WTC11 (cell line): ENCODE data around the gene AIG1.

Experiments used
- CBFB ChIP-seq: sonication (generic); formaldehyde crosslinking; IDR thresholded peaks from 2 replicates; pipeline ENCODE4 v1.8.1; 2022; ENCODE audit warnings: mild to moderate bottlenecking, low read depth, missing genetic modification reagents
- IRF2 ChIP-seq: sonication (generic); formaldehyde crosslinking; IDR thresholded peaks from 2 replicates; pipeline ENCODE4 v1.8.0; 2022; ENCODE audit warnings: low read depth, missing genetic modification reagents, borderline replicate concordance
- NFYB ChIP-seq: sonication (generic); formaldehyde crosslinking; conservative IDR thresholded peaks from 2 replicates; pipeline ENCODE4 v1.8.0; 2022; ENCODE audit warnings: low read depth, missing genetic modification reagents
- NR2C2 ChIP-seq: sonication (generic); formaldehyde crosslinking; IDR thresholded peaks from 2 replicates; pipeline ENCODE4 v1.8.0; 2022; ENCODE audit warnings: mild to moderate bottlenecking, missing genetic modification reagents
- NR3C1 ChIP-seq: sonication (generic); formaldehyde crosslinking; conservative IDR thresholded peaks from 2 replicates; pipeline ENCODE4 v1.8.1; 2023; ENCODE audit warnings: low read depth, mild to moderate bottlenecking, missing genetic modification reagents
- PRDM15 ChIP-seq: sonication (generic); formaldehyde crosslinking; IDR thresholded peaks from 2 replicates; pipeline ENCODE4 v1.8.0; 2022; ENCODE audit warnings: missing genetic modification reagents
- SP1 ChIP-seq: sonication (generic); formaldehyde crosslinking; conservative IDR thresholded peaks from 2 replicates; pipeline ENCODE4 v1.8.1; 2022; ENCODE audit warnings: missing genetic modification reagents
- ZNF138 ChIP-seq: sonication (generic); formaldehyde crosslinking; conservative IDR thresholded peaks from 2 replicates; pipeline ENCODE4 v1.8.1; 2022; ENCODE audit warnings: mild to moderate bottlenecking, moderate library complexity, missing genetic modification reagents
- ZNF219 ChIP-seq: sonication (generic); formaldehyde crosslinking; IDR thresholded peaks from 2 replicates; pipeline ENCODE4 v1.8.0; 2023; ENCODE audit warnings: missing genetic modification reagents, mild to moderate bottlenecking, borderline replicate concordance
- ZNF396 ChIP-seq: fragments of 250-450 bp; sonication (Bioruptor Pico); IDR thresholded peaks from 2 replicates; pipeline ENCODE4 v1.8.0; 2021; ENCODE audit warnings: mild to moderate bottlenecking, moderate library complexity, borderline replicate concordance
- TF ChIP-seq, protein P1 (sequence below): fragments of 200-600 bp; IDR thresholded peaks from 2 replicates; pipeline ENCODE4 v1.8.0; 2022; ENCODE audit warnings: antibody characterized with exemption
- TF ChIP-seq, protein P2 (sequence below): sonication (generic); formaldehyde crosslinking; IDR thresholded peaks from 2 replicates; pipeline ENCODE4 v1.8.0; 2022; ENCODE audit warnings: mild to moderate bottlenecking, missing genetic modification reagents

DNA sequence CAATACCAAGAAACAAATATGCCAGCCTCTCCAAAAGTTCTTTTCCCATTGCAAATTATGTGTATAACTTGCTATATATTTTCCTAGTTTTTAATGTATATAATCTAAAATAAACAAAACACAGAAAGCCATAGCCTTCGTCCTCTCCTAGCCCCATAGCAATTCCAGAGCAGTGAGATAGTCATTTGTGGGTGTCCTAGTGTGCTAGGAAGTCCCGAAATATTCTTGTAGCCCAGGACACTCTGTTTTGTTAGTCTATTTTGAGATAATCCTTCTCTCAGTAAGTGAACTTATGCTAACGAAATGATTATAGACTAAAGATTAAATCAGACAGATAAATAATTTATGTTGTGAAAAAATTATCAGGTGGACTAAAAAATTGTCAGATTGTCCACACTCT, 90.7 kb downstream of the AIG1 start:
- no peak for TF ChIP-seq NR3C1 (CRISPR knock-in tag)
- TF ChIP-seq, protein P1, sequence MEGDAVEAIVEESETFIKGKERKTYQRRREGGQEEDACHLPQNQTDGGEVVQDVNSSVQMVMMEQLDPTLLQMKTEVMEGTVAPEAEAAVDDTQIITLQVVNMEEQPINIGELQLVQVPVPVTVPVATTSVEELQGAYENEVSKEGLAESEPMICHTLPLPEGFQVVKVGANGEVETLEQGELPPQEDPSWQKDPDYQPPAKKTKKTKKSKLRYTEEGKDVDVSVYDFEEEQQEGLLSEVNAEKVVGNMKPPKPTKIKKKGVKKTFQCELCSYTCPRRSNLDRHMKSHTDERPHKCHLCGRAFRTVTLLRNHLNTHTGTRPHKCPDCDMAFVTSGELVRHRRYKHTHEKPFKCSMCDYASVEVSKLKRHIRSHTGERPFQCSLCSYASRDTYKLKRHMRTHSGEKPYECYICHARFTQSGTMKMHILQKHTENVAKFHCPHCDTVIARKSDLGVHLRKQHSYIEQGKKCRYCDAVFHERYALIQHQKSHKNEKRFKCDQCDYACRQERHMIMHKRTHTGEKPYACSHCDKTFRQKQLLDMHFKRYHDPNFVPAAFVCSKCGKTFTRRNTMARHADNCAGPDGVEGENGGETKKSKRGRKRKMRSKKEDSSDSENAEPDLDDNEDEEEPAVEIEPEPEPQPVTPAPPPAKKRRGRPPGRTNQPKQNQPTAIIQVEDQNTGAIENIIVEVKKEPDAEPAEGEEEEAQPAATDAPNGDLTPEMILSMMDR, result no peak
- TF ChIP-seq SP1 (CRISPR knock-in tag), result no peak
- TF ChIP-seq ZNF219, result no peak
- TF ChIP-seq NR2C2 (CRISPR knock-in tag), result no peak
- no peak for TF ChIP-seq ZNF138 (CRISPR knock-in tag)
- TF ChIP-seq, protein P2, sequence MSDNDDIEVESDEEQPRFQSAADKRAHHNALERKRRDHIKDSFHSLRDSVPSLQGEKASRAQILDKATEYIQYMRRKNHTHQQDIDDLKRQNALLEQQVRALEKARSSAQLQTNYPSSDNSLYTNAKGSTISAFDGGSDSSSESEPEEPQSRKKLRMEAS (CRISPR knock-in tag), result no peak
- no peak for TF ChIP-seq IRF2 (CRISPR knock-in tag)
- no peak for TF ChIP-seq NFYB
- TF ChIP-seq CBFB, result no peak
- TF ChIP-seq PRDM15, result no peak
- TF ChIP-seq ZNF396 (CRISPR knock-in tag), result no peak
